Nephron (organoid): ENCODE data around the gene NT5C3A.

Experiments
- H3K27ac Mint-ChIP-seq, 3 experiments: 2 replicates each; pipeline ENCODE4 v1.8.0; 2020; ENCODE audit warnings: mixed read lengths in 3 of 3, mild to moderate bottlenecking in 2 of 3, moderate library complexity in 1 of 3
- H3K27me3 Mint-ChIP-seq: 2 replicates; pipeline ENCODE4 v1.8.0; 2021; ENCODE audit warnings: low read depth, mild to moderate bottlenecking, moderate library complexity, mixed read lengths
- H3K36me3 Mint-ChIP-seq: 2 replicates; pipeline ENCODE4 v1.8.0; 2020; ENCODE audit warnings: low read depth, mixed read lengths
- H3K4me1 Mint-ChIP-seq: 2 replicates; pipeline ENCODE4 v1.8.0; 2020; ENCODE audit warnings: mixed read lengths
- H3K4me3 Mint-ChIP-seq, 3 experiments: 2 replicates each; pipeline ENCODE4 v1.8.0; 2020; ENCODE audit warnings: mild to moderate bottlenecking in 3 of 3, mixed read lengths in 3 of 3, moderate library complexity in 2 of 3
- H3K9me3 Mint-ChIP-seq: 2 replicates; pipeline ENCODE4 v1.8.0; 2020; ENCODE audit warnings: mixed read lengths
- TF ChIP-seq, protein P1 (sequence below), 3 experiments: fragments of 200-600 bp; sonication (generic); IDR thresholded peaks; one replicate each; pipeline ENCODE4 v1.5.0; 2021; ENCODE audit warnings: antibody characterized with exemption in 3 of 3; ENCODE audit not compliant: unreplicated experiment in 3 of 3

The NT5C3A gene

GRCh38 chr7:33079763-33080690 lies 17.5 kb upstream of the NT5C3A start:
- Mint-ChIP-seq H3K4me3 (no peak overlapping the region), H3K27me3 (peaks cover 9% of the 10 kb centered on the region), H3K4me1 (no peaks in the 10 kb centered on the region), H3K9me3 (no peaks in the 10 kb centered on the region), H3K36me3 (no peaks in the 10 kb centered on the region), H3K27ac (no peak overlapping the region)
- TF ChIP-seq, protein P1, sequence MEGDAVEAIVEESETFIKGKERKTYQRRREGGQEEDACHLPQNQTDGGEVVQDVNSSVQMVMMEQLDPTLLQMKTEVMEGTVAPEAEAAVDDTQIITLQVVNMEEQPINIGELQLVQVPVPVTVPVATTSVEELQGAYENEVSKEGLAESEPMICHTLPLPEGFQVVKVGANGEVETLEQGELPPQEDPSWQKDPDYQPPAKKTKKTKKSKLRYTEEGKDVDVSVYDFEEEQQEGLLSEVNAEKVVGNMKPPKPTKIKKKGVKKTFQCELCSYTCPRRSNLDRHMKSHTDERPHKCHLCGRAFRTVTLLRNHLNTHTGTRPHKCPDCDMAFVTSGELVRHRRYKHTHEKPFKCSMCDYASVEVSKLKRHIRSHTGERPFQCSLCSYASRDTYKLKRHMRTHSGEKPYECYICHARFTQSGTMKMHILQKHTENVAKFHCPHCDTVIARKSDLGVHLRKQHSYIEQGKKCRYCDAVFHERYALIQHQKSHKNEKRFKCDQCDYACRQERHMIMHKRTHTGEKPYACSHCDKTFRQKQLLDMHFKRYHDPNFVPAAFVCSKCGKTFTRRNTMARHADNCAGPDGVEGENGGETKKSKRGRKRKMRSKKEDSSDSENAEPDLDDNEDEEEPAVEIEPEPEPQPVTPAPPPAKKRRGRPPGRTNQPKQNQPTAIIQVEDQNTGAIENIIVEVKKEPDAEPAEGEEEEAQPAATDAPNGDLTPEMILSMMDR (IDR thresholded peaks at IDR 0.05; ENCODE audit: unreplicated experiment in 3 of 3) = no peak

DNA sequence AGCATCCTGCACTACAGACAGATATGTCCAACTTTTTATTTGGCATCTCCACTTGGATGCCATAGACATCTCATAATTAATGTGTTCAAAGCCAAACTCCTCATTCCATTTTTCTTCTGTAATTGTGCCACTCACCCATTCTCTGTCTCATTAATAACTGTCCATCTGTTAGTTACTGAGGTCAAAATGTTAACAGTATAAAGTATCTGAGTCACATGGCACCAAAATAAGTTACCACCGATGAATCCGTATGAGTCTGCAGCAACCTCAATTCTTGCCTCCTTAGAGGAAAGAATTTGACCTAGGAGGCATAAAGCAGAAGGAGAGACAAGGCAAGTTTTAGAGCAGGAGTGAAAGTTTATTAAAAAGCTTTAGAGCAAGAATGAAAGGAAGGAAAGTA lies 16.5 kb upstream of the NT5C3A start:
- Mint-ChIP-seq H3K27me3 (peaks cover 9% of the 10 kb centered on the region), H3K4me1 (no peaks in the 10 kb centered on the region), H3K9me3 (no peaks in the 10 kb centered on the region), H3K36me3 (no peaks in the 10 kb centered on the region), H3K27ac (no peak overlapping the region), H3K4me3 (no peak overlapping the region)
- TF ChIP-seq, protein P1 (IDR thresholded peaks at IDR 0.05; ENCODE audit: unreplicated experiment in 3 of 3) = no peak

GRCh38 chr7:33076737-33077136 lies 14.2 kb upstream of the NT5C3A start:
- no peaks in the 10 kb centered on the region for H3K36me3 Mint-ChIP-seq
- H3K4me3 Mint-ChIP-seq = no peak overlapping the region
- no peak overlapping the region for H3K27ac Mint-ChIP-seq
- H3K27me3 Mint-ChIP-seq = peaks cover 10% of the 10 kb centered on the region
- peaks cover 10% of the 10 kb centered on the region for H3K9me3 Mint-ChIP-seq
- peaks cover 8% of the 10 kb centered on the region for H3K4me1 Mint-ChIP-seq
- TF ChIP-seq, protein P1 (IDR thresholded peaks at IDR 0.05; ENCODE audit: unreplicated experiment in 3 of 3) = no peak

GRCh38 chr7:33075818-33076518 lies 13.4 kb upstream of the NT5C3A start:
- no peaks in the 10 kb centered on the region for H3K36me3 Mint-ChIP-seq
- H3K4me3 Mint-ChIP-seq = no peak overlapping the region
- TF ChIP-seq, protein P1 (IDR thresholded peaks at IDR 0.05; ENCODE audit: unreplicated experiment in 3 of 3) = no peak
- peaks cover 15% of the 10 kb centered on the region for H3K9me3 Mint-ChIP-seq
- H3K27ac Mint-ChIP-seq = no peak overlapping the region
- H3K4me1 Mint-ChIP-seq = peaks cover 8% of the 10 kb centered on the region
- H3K27me3 Mint-ChIP-seq = peaks cover 12% of the 10 kb centered on the region

DNA sequence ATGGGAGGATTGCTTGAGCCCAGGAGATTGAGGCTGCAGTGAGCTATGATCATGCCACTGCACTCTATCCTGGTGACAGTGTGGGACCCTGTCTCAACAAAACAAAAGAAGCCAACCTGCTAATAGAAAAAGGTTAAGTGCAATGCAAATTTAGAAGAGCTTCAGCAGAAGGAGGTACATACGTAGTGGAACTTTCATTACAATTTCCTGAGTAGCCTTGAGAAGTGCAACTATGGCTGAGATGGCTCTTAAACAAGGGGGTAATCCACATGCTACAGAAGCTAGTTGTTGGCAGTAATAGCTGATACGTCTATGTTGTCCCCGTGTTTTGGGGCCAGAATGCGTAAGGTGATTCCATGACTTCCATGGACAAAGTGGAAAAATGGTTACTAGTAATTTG lies 10.7 kb upstream of the NT5C3A start:
- H3K27ac Mint-ChIP-seq = no peak overlapping the region
- H3K36me3 Mint-ChIP-seq = no peaks in the 10 kb centered on the region
- peaks cover 8% of the 10 kb centered on the region for H3K4me1 Mint-ChIP-seq
- TF ChIP-seq, protein P1 (IDR thresholded peaks at IDR 0.05; ENCODE audit: unreplicated experiment in 3 of 3) = no peak
- H3K9me3 Mint-ChIP-seq = peaks cover 32% of the 10 kb centered on the region
- no peak overlapping the region for H3K4me3 Mint-ChIP-seq
- H3K27me3 Mint-ChIP-seq = peaks cover 12% of the 10 kb centered on the region
